DND-41 (cell line): ENCODE data around the gene BMF.

Experiments used
- ATAC-seq: fragments of 200-7000 bp; cut with Tn5 transposase; 3 replicates; pipeline ENCODE4 v1.9.1; 2021; ENCODE audit warnings: low read depth; ENCODE audit not compliant: insufficient read depth
- DNase-seq: peaks from one replicate; pipeline ENCODE4 v3.0.0-alpha.2; 2020
- H2AFZ ChIP-seq: 2 replicates; pipeline ENCODE4 v1.6.0; 2012; ENCODE audit warnings: low read depth, low read length
- H3K27ac ChIP-seq: 2 replicates; pipeline ENCODE4 v1.5.1; 2012; ENCODE audit warnings: low read length, inconsistent platforms
- H3K27me3 ChIP-seq: fragments of 200-600 bp; sonication (generic); 2 replicates; pipeline ENCODE4 v1.6.0; 2012; ENCODE audit warnings: low read length, mild to moderate bottlenecking, inconsistent platforms; ENCODE audit not compliant: insufficient read depth, poor library complexity
- H3K36me3 ChIP-seq: 2 replicates; pipeline ENCODE4 v1.5.1; 2012; ENCODE audit warnings: low read length, inconsistent platforms; ENCODE audit not compliant: insufficient read depth
- H3K4me1 ChIP-seq: 2 replicates; pipeline ENCODE4 v1.5.1; 2012; ENCODE audit warnings: mild to moderate bottlenecking, low read length; ENCODE audit not compliant: insufficient read depth
- H3K4me2 ChIP-seq: 2 replicates; pipeline ENCODE4 v1.6.0; 2012; ENCODE audit warnings: mild to moderate bottlenecking, moderate library complexity, low read length, inconsistent platforms; ENCODE audit not compliant: insufficient read depth
- H3K4me3 ChIP-seq, 2 experiments: fragments of 200-600 bp in 1 of 2; shearing (Covaris generic) in 1 of 2; 2 replicates each; pipeline ENCODE4 v1.5.1; 2012 to 2016; ENCODE audit warnings: inconsistent platforms in 2 of 2, low read length in 2 of 2, mild to moderate bottlenecking in 2 of 2, low read depth in 1 of 2, moderate library complexity in 1 of 2
- H3K79me2 ChIP-seq: 2 replicates; pipeline ENCODE4 v1.6.0; 2012; ENCODE audit warnings: low read length, inconsistent platforms; ENCODE audit not compliant: insufficient read depth
- H3K9ac ChIP-seq: 2 replicates; pipeline ENCODE4 v1.6.0; 2012; ENCODE audit warnings: low read depth, mild to moderate bottlenecking, inconsistent platforms, low read length, moderate library complexity
- H3K9me3 ChIP-seq: 2 replicates; pipeline ENCODE4 v1.5.1; 2012; ENCODE audit warnings: low read length, moderate library complexity, mild to moderate bottlenecking, inconsistent platforms; ENCODE audit not compliant: insufficient read depth, severe bottlenecking
- H4K20me1 ChIP-seq: 2 replicates; pipeline ENCODE4 v1.6.0; 2012; ENCODE audit warnings: low read length; ENCODE audit not compliant: insufficient read depth
- CTCF ChIP-seq: IDR thresholded peaks from 2 replicates; pipeline ENCODE4 v1.5.1; 2012; ENCODE audit warnings: borderline replicate concordance, low read length, moderate library complexity, mild to moderate bottlenecking; ENCODE audit not compliant: poor library complexity, severe bottlenecking; ENCODE audit errors: extremely low read depth
- EZH2 ChIP-seq: IDR thresholded peaks from 3 replicates; pipeline ENCODE4 v1.6.1; 2012; ENCODE audit warnings: borderline replicate concordance, low read depth, mild to moderate bottlenecking, moderate library complexity, low read length, inconsistent platforms; ENCODE audit not compliant: severe bottlenecking

Gene BMF

GRCh38 chr15:40062816-40063562 lies 45.7 kb downstream of the BMF start:
- Histone ChIP-seq H3K4me2 (no peak overlapping the region), H3K4me1 (peaks cover 10% of the 10 kb centered on the region), H3K9ac (no peak overlapping the region), H3K27me3 (no peaks in the 10 kb centered on the region), H3K4me3 (no peak overlapping the region), H3K79me2 (no peaks in the 10 kb centered on the region), H3K9me3 (no peaks in the 10 kb centered on the region), H3K27ac (peak overlapping the region; percentile 27; the same call in 1 of the 2 replicates), H2AFZ (no peak overlapping the region), H4K20me1 (no peaks in the 10 kb centered on the region), H3K36me3 (peaks cover 13% of the 10 kb centered on the region)
- no peak for ATAC-seq
- no peak for DNase-seq
- TF ChIP-seq CTCF (no peak), EZH2 (no peak)

GRCh38 chr15:40061212-40061901 lies 47.3 kb downstream of the BMF start:
- H3K27me3 ChIP-seq = no peaks in the 10 kb centered on the region
- H3K79me2 ChIP-seq = no peaks in the 10 kb centered on the region
- no peak overlapping the region for H3K27ac ChIP-seq
- TF ChIP-seq CTCF (no peak), EZH2 (no peak)
- no peaks in the 10 kb centered on the region for H4K20me1 ChIP-seq
- H2AFZ ChIP-seq = no peak overlapping the region
- ATAC-seq = no peak
- no peak for DNase-seq
- H3K4me2 ChIP-seq = no peak overlapping the region
- H3K9ac ChIP-seq = no peak overlapping the region
- H3K4me3 ChIP-seq = no peak overlapping the region
- H3K9me3 ChIP-seq = no peaks in the 10 kb centered on the region
- peaks cover 13% of the 10 kb centered on the region for H3K36me3 ChIP-seq
- H3K4me1 ChIP-seq = peaks cover 13% of the 10 kb centered on the region

- no peak overlapping the region for H3K9ac ChIP-seq
- H3K4me3 ChIP-seq = no peak overlapping the region
- H2AFZ ChIP-seq = no peak overlapping the region
- no peaks in the 10 kb centered on the region for H3K9me3 ChIP-seq
- H3K27me3 ChIP-seq = no peaks in the 10 kb centered on the region
- peaks cover 23% of the 10 kb centered on the region for H3K4me1 ChIP-seq
- no peak for DNase-seq
- no peak overlapping the region for H3K4me2 ChIP-seq
- H3K79me2 ChIP-seq = no peaks in the 10 kb centered on the region
- TF ChIP-seq EZH2 = no peak
- no peak for TF ChIP-seq CTCF
- H4K20me1 ChIP-seq = no peaks in the 10 kb centered on the region
- no peak overlapping the region for H3K27ac ChIP-seq
- ATAC-seq = no peak
- peaks cover 13% of the 10 kb centered on the region for H3K36me3 ChIP-seq
Observed at GRCh38 chr15:40060236-40060961, 48.3 kb downstream of the BMF start.
